Osteoblast (primary cell): Measurements from ENCODE around the gene ZNF280A. TPM values are rescaled to one million over a fixed set of nuclear protein-coding genes. Genes with fewer than 3 reads are reported as not detected.

Source experiments
- DNase-seq: peaks from one replicate; pipeline ENCODE4 v3.0.0; 2011; ENCODE audit warnings: low spot score, mixed read lengths; ENCODE audit not compliant: insufficient read length; ENCODE audit errors: missing footprints
- H2AFZ ChIP-seq: 2 replicates; pipeline ENCODE4 v1.6.0; 2011; ENCODE audit warnings: mild to moderate bottlenecking, low read length
- H3K27ac ChIP-seq: 2 replicates; pipeline ENCODE4 v1.5.1; 2011; ENCODE audit warnings: mild to moderate bottlenecking, low read depth, low read length, moderate library complexity
- H3K27me3 ChIP-seq: 2 replicates; pipeline ENCODE4 v1.6.0; 2012; ENCODE audit warnings: mild to moderate bottlenecking, control low read depth, inconsistent platforms, low read length, moderate library complexity; ENCODE audit not compliant: insufficient read depth
- H3K36me3 ChIP-seq: 2 replicates; pipeline ENCODE4 v1.5.1; 2011; ENCODE audit warnings: mild to moderate bottlenecking, low read length, control low read depth, moderate library complexity; ENCODE audit not compliant: insufficient read depth
- H3K4me1 ChIP-seq: 2 replicates; pipeline ENCODE4 v1.5.1; 2011; ENCODE audit warnings: mild to moderate bottlenecking, low read length, control low read depth, moderate library complexity; ENCODE audit not compliant: insufficient read depth
- H3K4me2 ChIP-seq: 2 replicates; pipeline ENCODE4 v1.6.0; 2011; ENCODE audit warnings: mild to moderate bottlenecking, low read length; ENCODE audit not compliant: insufficient read depth
- H3K4me3 ChIP-seq: fragments of 200-600 bp; sonication (generic); 3 replicates; pipeline ENCODE4 v1.5.1; 2012; ENCODE audit warnings: mild to moderate bottlenecking, low read length, inconsistent platforms; ENCODE audit not compliant: insufficient read depth
- H3K79me2 ChIP-seq: 2 replicates; pipeline ENCODE4 v1.6.0; 2012; ENCODE audit warnings: mild to moderate bottlenecking, low read length, control low read depth, inconsistent platforms; ENCODE audit not compliant: insufficient read depth
- H3K9me3 ChIP-seq: 2 replicates; pipeline ENCODE4 v1.5.1; 2011; ENCODE audit warnings: low read depth, low read length, control low read depth
- H4K20me1 ChIP-seq: 2 replicates; pipeline ENCODE4 v1.6.0; 2012; ENCODE audit warnings: mild to moderate bottlenecking, low read length, control low read depth; ENCODE audit not compliant: insufficient read depth
- total RNA-seq: library from RNA; depleted of rRNA; stranded (reverse); fragments of >200 nt; gene quantifications from 2 replicates; pipeline ENCODE4 v1.2.3, GENCODE V29; 2012
- TF ChIP-seq, protein P1 (sequence below): IDR thresholded peaks from 2 replicates; pipeline ENCODE4 v1.5.1; 2011; ENCODE audit warnings: mild to moderate bottlenecking, low read depth, low read length, moderate library complexity; ENCODE audit errors: extremely low read depth

ZNF280A gene
- total RNA-seq, 1 donor, result not detected

DNA sequence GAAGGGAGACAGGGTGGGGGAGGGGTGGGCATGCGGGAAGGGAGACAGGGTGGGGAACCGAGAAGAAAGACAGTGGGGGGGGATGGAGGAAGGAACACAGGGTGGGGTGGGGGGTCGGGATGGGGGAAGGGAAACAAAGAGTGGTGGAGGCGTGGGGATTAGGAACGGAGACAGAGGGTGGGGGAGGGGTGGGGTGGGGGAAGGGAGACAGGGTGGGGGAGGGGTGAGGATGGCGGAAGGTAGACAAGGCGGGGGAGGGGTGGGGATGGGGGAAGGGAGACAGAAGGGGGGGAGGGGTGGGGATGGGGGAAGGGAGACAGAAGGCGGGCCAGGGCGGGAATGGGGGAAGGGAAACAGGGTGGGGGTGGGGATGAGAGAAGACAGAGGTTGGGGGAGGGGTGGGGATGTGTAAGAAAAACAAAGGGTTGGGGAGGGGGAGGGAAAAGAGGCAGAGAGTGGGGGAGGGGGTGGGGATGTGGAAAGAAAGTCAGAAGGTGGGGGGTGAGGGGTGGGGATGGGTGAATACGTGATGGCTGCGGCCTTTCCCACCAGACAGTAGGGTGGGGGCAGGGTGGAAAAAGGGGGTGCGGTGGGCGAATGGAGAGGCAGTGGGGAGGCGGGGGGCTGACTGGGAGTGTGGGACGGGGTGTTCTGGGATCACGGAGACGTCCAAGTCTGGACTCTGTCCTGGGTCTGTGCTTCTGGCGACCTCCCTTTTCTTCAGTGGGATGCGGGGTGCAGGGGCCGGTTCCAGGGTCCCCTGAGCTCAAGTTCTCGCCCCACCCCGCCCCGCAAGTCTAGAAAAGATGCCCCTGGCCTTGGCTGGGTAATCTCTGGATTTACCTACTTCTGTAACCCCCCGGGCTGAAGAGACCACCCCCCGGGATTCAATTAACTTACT, 38.3 kb upstream of the ZNF280A start:
- H3K4me2 ChIP-seq, result no peak overlapping the region
- H4K20me1 ChIP-seq, result no peaks in the 10 kb centered on the region
- no peaks in the 10 kb centered on the region for H3K9me3 ChIP-seq
- no peak overlapping the region for H3K4me3 ChIP-seq
- H3K4me1 ChIP-seq, result no peaks in the 10 kb centered on the region
- H3K27ac ChIP-seq, result no peak overlapping the region
- H3K79me2 ChIP-seq, result no peaks in the 10 kb centered on the region
- H3K27me3 ChIP-seq, result no peaks in the 10 kb centered on the region
- DNase-seq, result peak; percentile 75
- no peaks in the 10 kb centered on the region for H3K36me3 ChIP-seq
- H2AFZ ChIP-seq, result no peak overlapping the region
- TF ChIP-seq, protein P1, sequence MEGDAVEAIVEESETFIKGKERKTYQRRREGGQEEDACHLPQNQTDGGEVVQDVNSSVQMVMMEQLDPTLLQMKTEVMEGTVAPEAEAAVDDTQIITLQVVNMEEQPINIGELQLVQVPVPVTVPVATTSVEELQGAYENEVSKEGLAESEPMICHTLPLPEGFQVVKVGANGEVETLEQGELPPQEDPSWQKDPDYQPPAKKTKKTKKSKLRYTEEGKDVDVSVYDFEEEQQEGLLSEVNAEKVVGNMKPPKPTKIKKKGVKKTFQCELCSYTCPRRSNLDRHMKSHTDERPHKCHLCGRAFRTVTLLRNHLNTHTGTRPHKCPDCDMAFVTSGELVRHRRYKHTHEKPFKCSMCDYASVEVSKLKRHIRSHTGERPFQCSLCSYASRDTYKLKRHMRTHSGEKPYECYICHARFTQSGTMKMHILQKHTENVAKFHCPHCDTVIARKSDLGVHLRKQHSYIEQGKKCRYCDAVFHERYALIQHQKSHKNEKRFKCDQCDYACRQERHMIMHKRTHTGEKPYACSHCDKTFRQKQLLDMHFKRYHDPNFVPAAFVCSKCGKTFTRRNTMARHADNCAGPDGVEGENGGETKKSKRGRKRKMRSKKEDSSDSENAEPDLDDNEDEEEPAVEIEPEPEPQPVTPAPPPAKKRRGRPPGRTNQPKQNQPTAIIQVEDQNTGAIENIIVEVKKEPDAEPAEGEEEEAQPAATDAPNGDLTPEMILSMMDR, result no peak

DNA sequence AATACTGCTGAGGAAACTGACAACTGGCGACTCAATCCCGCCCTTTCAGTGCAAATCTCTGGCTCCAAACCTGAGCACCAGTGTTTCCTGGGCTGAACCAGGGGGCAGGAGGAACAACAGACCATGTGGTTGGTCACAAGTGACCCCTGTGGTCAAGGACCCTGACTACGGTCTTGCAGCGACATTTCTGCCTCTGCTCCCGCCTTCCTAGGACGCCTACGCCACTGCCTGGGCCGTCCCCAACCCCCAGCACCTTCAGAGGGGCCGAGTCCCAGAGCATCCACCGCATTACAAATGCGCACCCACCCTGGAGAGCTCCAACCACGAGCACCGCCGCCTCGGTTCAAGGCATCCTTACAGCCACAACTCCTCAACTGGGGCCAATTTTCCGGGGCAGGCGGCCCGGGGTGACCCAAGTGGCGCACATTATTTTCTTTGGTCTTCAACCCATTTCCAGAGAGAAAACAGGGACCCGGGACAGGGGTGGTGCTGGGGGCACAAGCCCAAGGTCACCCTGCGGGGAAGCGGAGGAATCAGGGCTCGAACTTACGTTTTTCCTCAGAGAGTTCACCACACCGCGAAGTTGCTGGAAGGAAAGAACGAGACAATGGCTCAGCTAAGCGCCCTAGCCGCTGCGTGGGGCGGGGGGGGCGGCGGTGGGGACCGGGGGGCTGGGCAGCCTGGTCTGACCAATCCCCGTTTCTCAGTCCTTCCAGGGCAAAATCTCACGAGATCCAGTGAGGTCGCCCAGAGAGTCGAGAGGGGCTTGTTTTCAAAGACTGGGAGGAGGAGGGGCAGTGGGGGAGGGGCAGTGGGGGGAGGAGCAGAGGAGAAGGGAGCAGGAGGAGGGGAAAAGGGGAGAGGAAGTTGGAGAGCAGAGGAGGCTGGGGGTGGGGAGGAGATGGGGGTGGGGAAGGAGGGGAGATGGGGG, 37.2 kb upstream of the ZNF280A start:
- H3K4me3 ChIP-seq, result no peak overlapping the region
- H3K79me2 ChIP-seq, result no peaks in the 10 kb centered on the region
- no peaks in the 10 kb centered on the region for H3K4me1 ChIP-seq
- TF ChIP-seq, protein P1, result no peak
- H4K20me1 ChIP-seq, result no peaks in the 10 kb centered on the region
- no peak overlapping the region for H3K27ac ChIP-seq
- no peaks in the 10 kb centered on the region for H3K9me3 ChIP-seq
- DNase-seq, result peak; percentile 61
- H2AFZ ChIP-seq, result no peak overlapping the region
- H3K27me3 ChIP-seq, result no peaks in the 10 kb centered on the region
- H3K36me3 ChIP-seq, result no peaks in the 10 kb centered on the region
- H3K4me2 ChIP-seq, result no peak overlapping the region

DNA sequence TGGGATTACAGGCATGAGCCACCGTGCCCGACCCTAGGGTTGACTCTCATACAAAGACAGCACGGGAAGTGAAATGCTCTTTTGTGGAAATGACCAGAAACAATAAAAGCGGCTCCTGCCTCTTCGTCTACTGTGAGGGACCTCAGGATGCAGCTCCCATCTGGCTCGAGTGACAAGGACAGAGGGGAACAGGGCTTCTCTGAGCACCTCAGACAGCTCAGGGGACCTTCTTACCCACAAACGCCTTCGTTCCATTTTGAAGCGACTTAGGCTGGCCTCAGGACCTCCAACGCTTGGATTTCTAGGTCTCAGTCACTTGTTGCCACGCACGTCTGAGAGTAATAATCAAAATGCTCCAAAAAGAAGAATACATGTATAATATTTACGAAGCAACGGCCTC, 36.5 kb upstream of the ZNF280A start:
- Histone ChIP-seq H4K20me1 (no peaks in the 10 kb centered on the region), H3K9me3 (no peaks in the 10 kb centered on the region), H2AFZ (no peak overlapping the region), H3K4me3 (no peak overlapping the region), H3K79me2 (no peaks in the 10 kb centered on the region), H3K27me3 (no peaks in the 10 kb centered on the region), H3K36me3 (no peaks in the 10 kb centered on the region), H3K4me2 (no peak overlapping the region), H3K4me1 (no peaks in the 10 kb centered on the region), H3K27ac (no peak overlapping the region)
- TF ChIP-seq, protein P1, result no peak
- peak; percentile 66 for DNase-seq
